GM21619 (cell line): ENCODE results near the gene ABCB6.
A peak's percentile ranks its signal among the peaks of the same experiment; 100 is the strongest.

ENCODE experiments used
- ATAC-seq: cut with Tn5 transposase; IDR thresholded peaks from one replicate; pipeline ENCODE4 v1.9.1; 2021; ENCODE audit not compliant: unreplicated experiment

Gene ABCB6

DNA sequence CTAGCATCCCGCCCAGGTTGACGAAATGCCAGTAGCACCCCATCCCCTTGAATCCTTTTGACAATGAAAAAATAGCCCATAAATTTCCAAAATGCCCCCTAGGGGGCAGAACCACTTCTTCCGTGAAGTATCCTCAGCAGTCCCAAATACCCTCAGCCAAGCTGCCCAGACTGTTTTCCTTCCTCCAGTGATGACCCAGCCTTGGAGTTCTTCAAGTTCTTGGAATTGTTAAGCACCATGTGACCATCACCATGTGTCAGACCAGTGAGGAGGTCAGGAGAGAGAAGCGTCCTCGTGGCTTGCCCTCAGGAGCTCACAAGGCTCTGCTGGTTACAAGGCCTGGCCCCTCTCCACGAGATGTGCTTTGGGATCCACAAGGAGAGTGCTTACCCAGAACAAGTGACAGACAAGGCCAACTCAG is 47.5 kb downstream of the ABCB6 start:
- no peak for ATAC-seq

GRCh38 chr2:219169930-219170654 is 48.7 kb downstream of the ABCB6 start, which contains the start of gene SLC23A3:
Gene SLC23A3, minus strand, starts transcription at chr2:219170029. Its CDS starts 45 bp downstream, at chr2:219169984.
- ATAC-seq, result no peak

DNA sequence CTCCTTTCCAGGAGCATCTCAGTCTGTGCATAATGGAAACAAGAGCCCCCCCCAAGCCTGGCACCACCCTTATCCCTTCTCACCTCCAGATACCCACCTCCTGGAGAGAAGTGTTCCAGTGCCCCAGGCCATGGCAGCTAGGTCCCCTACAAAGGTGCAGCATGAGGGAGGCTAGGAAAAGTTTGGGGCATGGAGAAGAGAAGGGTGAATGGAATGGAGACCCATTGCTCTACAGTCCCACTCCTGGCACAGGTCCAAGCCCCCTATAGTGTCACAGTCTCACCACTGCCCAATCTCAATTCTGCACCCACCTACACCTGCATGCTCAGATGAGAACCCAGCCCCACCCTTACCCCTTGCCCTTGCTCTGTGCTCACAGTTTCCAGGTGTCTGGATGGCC is 49.8 kb downstream of the ABCB6 start:
- ATAC-seq, result no peak

DNA sequence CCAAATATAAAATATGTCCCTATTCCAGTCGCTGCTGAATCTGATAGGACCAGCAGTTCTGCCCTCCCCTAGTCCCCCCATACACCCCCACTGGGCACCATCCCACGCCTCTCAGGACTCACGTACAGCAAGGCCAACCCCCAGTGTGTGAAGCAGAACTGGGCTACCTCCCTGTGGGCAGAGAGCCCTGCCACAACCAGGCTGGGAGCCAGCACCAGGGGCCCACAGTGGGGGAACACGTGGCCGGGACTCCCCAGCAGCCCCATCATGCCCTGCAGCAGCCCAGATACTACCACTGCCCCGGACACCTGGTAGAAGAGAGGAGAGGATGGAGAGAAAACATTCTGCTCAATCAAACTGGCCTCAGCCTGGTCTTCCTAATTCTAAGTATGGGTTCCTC is 50.2 kb downstream of the ABCB6 start:
- no peak for ATAC-seq

DNA sequence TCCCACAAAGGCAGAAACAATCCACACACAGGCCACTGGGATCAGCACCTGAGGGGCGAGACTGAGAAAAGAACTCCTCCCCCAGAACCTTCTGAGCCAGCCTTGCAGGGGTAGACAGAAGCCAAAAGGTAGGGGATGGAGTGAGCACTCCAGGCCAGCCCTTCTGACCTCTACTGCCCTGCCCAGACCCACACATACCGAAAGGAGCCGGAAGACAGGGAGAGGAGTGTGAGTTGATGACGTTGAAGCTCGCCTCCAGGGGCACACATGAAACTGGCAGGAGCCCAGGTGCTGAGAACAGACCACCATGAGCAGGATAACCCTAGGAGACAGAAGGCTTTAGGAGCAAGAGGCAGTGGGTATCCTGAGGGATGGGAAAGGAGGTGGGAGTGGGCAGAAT is 50.8 kb downstream of the ABCB6 start:
- no peak for ATAC-seq

DNA sequence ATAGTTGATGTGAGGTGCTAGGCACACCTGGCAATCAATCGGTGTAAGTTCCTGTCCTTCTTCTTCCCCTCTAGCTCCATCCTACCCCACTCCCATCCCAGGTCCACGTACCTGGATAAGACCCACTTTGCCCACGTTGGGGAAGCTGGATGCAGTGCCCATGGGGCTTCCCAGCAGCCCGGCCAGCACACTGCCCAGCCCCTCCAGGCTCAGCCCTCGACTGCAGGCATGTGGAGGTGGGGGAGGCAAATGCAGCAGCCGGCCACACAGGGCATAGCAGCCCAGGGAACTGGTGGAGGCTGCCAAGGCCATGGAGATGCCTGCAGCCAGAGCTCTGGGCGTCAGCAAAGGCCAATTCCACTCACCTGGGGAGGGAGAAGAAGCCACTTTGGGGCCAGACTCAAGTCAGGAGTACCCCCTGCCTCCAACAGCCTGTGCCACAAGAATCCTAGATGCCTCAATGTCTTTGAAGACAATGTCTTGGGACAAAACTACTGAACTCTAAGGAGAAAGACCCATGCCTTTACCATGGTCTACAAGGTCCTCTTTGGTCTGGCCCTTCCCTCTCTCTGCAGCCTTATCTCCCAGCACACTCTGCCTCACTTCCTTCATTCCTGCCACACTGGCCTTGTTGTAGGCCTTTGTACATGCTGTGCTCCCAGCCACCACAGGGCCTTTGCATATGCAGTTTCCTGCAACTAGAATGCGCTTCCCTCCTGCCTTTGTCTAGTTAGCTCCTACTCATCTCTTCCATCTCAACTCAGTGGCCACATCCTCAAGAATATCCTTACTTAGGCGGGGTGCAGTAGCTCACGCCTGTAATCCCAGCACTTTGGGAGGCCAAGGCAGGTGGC is 53.5 kb downstream of the ABCB6 start:
- ATAC-seq, result no peak

- no peak for ATAC-seq
Observed at GRCh38 chr2:219163156-219163555, 55.6 kb downstream of the ABCB6 start.

DNA sequence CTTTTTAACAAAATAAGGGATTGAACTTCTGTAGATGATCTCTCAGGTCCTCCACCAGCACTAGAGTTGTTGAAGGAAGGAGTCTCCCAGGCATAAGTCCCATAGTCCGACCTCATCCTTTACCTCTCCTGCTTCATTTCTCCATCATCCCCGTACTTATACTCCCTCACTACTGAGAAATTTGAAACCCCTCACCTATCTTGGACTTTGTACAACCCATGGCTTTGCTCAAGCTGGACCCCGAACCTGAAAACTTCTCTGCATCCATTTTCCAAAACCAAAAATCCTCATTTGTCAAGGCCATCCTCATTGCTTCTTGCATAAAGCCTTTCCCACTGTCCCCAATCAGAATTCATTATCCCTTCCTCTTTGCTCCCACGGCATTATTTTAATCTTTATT is 57.7 kb downstream of the ABCB6 start:
- no peak for ATAC-seq

- peak; percentile 87 for ATAC-seq
Observed at GRCh38 chr2:219160186-219161017, 58.4 kb downstream of the ABCB6 start, which contains the start of gene NHEJ1. Gene NHEJ1, minus strand, starts transcription at chr2:219160815. Its CDS starts 2,453 bp downstream, at chr2:219158362.
